ENCODE data around the gene ADISSP. TPM values are rescaled to one million over a fixed set of nuclear protein-coding genes. Genes with fewer than 3 reads are reported as not detected.

ADISSP gene
- total and polyA plus RNA-seq, 2 of the 13 experiments (the other 11 are each of a cell fraction or from before 2014, with no cell fraction given) = 38.3 to 90.6 TPM

DNA sequence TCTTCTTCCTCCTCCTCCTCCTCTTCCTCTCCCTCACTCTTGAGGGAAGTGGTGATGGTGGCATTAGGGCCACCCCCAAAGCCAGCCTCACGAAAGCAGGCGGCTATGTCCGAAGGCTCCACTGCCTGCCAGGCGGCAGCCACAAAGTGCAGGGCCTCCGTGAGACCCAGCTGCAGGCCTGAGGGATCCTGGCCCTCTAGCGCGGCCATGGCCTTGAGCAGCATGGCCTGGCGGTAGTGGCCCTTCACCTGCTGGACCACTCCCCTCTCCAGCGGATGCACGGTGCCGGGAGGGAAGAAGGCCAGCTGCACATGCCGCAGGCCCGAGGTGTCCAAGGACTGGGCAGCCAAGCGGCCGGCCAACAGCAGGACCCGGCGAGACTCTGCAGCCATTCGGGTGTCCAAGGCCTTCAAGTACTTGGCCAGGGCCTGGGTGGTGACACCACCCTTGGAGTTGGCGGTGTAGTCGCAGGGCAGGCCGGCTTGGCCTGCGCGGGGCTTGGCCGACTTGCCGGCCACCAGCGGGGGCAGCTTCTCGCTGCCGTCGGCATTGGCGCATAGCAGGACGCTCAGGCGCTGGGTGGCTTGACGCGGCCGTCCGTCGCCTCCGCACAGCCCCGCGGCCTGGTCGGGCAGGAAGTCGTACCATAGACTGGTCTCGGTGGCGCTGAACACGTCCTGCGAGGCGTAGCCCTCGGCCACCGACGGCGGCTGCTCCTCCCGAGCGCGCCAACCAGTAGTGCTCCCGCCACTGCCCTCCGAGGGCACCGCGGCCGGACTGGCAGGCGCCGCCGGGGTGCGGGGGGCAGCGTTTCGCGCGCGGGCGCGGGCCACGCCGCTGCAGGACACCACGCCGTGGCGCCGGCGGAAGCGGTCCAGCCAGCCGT is 17.9 kb upstream of the ADISSP start (continued):
- TF ChIP-seq, protein P1, sequence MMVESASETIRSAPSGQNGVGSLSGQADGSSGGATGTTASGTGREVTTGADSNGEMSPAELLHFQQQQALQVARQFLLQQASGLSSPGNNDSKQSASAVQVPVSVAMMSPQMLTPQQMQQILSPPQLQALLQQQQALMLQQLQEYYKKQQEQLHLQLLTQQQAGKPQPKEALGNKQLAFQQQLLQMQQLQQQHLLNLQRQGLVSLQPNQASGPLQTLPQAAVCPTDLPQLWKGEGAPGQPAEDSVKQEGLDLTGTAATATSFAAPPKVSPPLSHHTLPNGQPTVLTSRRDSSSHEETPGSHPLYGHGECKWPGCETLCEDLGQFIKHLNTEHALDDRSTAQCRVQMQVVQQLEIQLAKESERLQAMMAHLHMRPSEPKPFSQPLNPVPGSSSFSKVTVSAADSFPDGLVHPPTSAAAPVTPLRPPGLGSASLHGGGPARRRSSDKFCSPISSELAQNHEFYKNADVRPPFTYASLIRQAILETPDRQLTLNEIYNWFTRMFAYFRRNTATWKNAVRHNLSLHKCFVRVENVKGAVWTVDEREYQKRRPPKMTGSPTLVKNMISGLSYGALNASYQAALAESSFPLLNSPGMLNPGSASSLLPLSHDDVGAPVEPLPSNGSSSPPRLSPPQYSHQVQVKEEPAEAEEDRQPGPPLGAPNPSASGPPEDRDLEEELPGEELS (CRISPR knock-in tag; IDR thresholded peaks at IDR 0.05) = no peak
- no peak for TF ChIP-seq ZNF121 (CRISPR knock-in tag; IDR thresholded peaks at IDR 0.05)
- no peak for TF ChIP-seq PCBP1 (IDR thresholded peaks at IDR 0.05; ENCODE audit: borderline replicate concordance, low read depth, low read length)
- TF ChIP-seq CENPT (CRISPR knock-in tag; IDR thresholded peaks at IDR 0.05; ENCODE audit: low read depth) = no peak
- no peak for TF ChIP-seq ZNF251 (CRISPR knock-in tag; IDR thresholded peaks at IDR 0.05)
- TF ChIP-seq, protein P2, sequence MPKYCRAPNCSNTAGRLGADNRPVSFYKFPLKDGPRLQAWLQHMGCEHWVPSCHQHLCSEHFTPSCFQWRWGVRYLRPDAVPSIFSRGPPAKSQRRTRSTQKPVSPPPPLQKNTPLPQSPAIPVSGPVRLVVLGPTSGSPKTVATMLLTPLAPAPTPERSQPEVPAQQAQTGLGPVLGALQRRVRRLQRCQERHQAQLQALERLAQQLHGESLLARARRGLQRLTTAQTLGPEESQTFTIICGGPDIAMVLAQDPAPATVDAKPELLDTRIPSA (CRISPR knock-in tag; IDR thresholded peaks at IDR 0.05; ENCODE audit: borderline replicate concordance) = no peak
- no peak for TF ChIP-seq ZNF558 (CRISPR knock-in tag; IDR thresholded peaks at IDR 0.05; ENCODE audit: borderline replicate concordance)
- TF ChIP-seq, protein P3, sequence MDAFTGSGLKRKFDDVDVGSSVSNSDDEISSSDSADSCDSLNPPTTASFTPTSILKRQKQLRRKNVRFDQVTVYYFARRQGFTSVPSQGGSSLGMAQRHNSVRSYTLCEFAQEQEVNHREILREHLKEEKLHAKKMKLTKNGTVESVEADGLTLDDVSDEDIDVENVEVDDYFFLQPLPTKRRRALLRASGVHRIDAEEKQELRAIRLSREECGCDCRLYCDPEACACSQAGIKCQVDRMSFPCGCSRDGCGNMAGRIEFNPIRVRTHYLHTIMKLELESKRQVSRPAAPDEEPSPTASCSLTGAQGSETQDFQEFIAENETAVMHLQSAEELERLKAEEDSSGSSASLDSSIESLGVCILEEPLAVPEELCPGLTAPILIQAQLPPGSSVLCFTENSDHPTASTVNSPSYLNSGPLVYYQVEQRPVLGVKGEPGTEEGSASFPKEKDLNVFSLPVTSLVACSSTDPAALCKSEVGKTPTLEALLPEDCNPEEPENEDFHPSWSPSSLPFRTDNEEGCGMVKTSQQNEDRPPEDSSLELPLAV (CRISPR knock-in tag; conservative IDR thresholded peaks at IDR 0.05; ENCODE audit: low read depth) = no peak
- no peak for TF ChIP-seq JDP2 (CRISPR knock-in tag; IDR thresholded peaks at IDR 0.05; ENCODE audit: borderline replicate concordance)
- TF ChIP-seq RELA (CRISPR knock-in tag; IDR thresholded peaks at IDR 0.05) = no peak
- TF ChIP-seq MED1 (CRISPR knock-in tag; IDR thresholded peaks at IDR 0.05) = no peak
- no peak for TF ChIP-seq JUND (CRISPR knock-in tag; IDR thresholded peaks at IDR 0.05)
- TF ChIP-seq, protein P4, sequence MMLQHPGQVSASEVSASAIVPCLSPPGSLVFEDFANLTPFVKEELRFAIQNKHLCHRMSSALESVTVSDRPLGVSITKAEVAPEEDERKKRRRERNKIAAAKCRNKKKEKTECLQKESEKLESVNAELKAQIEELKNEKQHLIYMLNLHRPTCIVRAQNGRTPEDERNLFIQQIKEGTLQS (CRISPR knock-in tag; IDR thresholded peaks at IDR 0.05) = no peak
- TF ChIP-seq, protein P5, sequence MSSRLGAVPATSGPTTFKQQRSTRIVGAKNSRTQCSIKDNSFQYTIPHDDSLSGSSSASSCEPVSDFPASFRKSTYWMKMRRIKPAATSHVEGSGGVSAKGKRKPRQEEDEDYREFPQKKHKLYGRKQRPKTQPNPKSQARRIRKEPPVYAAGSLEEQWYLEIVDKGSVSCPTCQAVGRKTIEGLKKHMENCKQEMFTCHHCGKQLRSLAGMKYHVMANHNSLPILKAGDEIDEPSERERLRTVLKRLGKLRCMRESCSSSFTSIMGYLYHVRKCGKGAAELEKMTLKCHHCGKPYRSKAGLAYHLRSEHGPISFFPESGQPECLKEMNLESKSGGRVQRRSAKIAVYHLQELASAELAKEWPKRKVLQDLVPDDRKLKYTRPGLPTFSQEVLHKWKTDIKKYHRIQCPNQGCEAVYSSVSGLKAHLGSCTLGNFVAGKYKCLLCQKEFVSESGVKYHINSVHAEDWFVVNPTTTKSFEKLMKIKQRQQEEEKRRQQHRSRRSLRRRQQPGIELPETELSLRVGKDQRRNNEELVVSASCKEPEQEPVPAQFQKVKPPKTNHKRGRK (CRISPR knock-in tag; IDR thresholded peaks at IDR 0.05) = no peak
- no peak for TF ChIP-seq ZNF136 (CRISPR knock-in tag; IDR thresholded peaks at IDR 0.05; ENCODE audit: low read depth)
- TF ChIP-seq RORA (CRISPR knock-in tag; IDR thresholded peaks at IDR 0.05) = no peak
- peak; percentile 29; the same call in 1 of the 2 replicates for TF ChIP-seq HNF4A (CRISPR knock-in tag; IDR thresholded peaks at IDR 0.05)
- no peak for TF ChIP-seq ZNF549 (CRISPR knock-in tag; IDR thresholded peaks at IDR 0.05)
- TF ChIP-seq TP53 (CRISPR knock-in tag; conservative IDR thresholded peaks at IDR 0.05) = no peak
- TF ChIP-seq MEIS1 (CRISPR knock-in tag; IDR thresholded peaks at IDR 0.05; ENCODE audit: borderline replicate concordance) = no peak
- no peak for TF ChIP-seq ELF1 (CRISPR knock-in tag; IDR thresholded peaks at IDR 0.05)

All from HepG2 (cell line).